NOMO-1 treated with DMSO at 0.1 percent for 48 hours (cell line): ENCODE data around the gene OR1S1.
"Not testable (repeated sequence)": the region's sequence is repeated elsewhere in the genome, so short reads cannot be mapped to it uniquely, and the experiment has no call there.

Experiments
- DNase-seq: peaks from one replicate; lab custom pipeline; 2025; ENCODE audit not compliant: unreplicated experiment; lab: John Stamatoyannopoulos, UW

The OR1S1 gene

DNA sequence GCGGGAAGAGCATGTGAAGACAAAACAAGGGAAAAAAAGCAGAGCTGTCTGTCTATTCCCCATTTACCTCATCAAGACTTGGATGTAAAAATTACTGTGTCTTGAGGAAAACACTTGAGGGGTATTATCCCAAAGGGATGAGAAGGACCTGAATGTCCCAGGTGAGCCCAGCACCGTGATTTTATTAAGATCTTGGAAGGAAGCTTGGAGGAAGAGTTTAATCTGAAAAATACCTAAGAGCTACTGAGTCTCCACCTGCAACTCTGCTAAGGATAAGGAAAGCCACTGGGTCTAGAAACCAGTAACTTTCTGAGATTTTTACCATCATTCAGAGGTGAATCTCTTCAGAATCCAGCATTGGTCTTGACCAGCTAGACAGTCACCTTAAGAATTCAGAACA lies at the start of gene OR1S1:
TSS of gene OR1S1 (plus strand) at position 301 of the 400 bp plus-strand sequence.
- not testable (repeated sequence) for DNase-seq

DNA sequence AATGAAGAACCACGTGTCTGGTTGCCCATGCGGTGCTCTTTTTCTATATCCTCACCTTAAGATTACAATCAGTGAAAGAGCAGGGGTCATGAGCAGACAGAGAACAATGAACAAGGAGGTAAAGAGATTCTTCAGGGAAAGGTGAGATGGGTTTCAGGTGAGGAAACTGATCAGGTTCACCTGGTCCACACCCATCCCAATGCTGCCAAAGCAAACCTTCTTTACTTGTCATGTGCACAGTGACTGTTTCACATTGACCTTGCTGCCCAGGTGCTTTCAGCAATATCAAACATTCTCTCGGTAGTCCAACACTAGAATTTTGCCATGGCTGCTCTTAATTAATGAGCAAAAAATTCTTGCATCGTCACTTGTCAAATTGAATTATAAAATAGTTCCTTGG lies 48.1 kb upstream of the OR1S1 start:
- DNase-seq = no peak

DNA sequence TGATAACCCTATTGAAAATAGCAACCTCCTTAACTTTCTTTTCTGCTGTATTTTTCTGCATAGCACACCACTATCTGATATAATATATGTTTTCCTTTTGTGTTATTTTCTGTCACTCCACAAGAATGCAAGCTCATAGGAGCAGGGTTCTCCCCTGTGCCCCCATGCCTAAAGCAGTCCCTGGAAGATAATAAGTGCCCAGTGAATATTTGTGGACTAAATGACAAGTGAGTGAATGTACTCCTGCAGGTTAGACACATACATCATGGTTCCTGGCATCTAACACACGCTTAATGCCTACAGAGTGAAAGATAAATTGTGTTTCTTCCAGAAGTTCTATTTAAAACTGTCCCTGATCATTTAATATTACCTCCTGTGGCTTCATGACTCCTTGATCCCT lies 47.5 kb upstream of the OR1S1 start:
- no peak for DNase-seq

DNA sequence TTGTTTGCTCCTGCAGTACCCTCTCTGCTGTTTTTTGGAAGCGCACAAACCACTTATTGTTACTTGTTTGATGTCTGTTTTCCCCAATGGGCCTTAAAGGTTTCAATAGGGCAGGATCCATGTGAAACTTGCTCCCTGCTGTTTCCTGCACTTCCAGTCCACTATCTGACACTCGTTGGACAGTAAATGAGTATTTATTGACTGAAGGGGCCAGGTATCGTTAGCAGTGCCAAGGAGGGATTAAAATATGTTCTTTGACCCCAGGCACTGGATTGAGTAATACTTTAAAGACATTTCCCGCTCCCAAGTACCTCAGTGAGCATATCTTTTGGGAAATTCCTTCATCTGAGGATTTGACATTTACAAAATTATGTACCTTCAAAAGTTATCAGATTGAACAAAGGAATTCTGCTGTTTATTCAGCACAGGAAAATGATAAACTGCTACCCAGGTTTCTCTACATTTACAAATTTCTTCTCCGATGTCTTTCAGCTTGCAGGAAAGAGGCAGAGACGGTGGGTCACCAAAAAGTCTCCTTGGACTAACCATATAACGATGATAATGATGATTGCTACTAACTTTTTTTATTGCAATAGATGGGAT lies 46.9 kb upstream of the OR1S1 start:
- no peak for DNase-seq

DNA sequence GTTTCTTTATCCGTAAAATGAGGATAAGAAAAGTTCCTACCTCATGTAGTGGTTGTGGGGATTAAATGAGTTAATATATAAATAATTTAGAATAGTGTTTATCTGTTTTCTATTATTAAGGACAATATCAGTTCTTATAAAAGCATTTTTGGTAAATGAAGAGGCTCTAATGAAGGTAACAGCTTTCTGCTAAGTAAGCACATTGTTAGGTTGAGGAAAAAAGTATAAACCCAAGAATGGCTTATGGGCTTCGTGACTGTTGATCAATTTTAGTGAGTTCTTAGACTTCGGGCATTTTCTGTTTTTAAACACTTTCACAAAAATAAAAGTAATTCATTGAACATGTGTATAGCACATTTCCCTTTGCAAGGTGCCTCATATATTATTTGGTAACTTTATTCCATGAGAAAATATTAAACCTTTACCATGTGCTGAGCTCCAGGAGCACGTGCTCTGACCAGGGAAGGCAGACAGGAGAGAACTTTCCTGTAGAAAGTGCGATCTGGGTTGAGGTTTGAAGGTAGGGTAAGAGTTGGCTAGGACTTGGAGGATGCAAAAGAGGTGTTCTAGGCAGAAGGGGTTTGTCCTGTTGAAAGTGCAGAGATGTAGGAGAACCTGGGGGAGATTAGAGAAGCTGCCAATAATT lies 35.0 kb upstream of the OR1S1 start:
- DNase-seq = no peak

DNA sequence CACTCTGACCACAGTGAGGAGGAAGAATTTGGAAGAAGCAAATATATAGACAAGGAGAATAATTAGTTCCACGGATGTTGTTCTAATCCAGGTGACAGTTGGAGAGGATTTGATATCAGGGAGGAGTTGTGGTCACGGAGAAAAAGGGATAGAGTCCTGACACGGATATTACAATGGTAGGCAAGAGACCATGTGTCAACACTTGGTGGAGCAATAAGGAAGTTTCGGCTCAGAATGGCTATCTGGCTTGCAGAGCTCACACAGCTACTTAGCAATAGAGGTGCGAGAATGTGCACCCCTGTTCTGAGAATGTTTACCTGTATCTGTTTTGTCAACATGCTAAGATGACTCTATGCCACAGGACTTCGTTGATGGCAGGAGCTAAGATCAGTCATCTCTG lies 34.1 kb upstream of the OR1S1 start:
- no peak for DNase-seq

DNA sequence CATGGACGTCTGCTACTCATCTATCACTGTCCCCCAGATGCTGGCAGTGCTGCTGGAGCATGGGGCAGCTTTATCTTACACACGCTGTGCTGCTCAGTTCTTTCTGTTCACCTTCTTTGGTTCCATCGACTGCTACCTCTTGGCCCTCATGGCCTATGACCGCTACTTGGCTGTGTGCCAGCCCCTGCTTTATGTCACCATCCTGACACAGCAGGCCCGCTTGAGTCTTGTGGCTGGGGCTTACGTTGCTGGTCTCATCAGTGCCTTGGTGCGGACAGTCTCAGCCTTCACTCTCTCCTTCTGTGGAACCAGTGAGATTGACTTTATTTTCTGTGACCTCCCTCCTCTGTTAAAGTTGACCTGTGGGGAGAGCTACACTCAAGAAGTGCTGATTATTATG lies 32.9 kb upstream of the OR1S1 start:
- no peak for DNase-seq

DNA sequence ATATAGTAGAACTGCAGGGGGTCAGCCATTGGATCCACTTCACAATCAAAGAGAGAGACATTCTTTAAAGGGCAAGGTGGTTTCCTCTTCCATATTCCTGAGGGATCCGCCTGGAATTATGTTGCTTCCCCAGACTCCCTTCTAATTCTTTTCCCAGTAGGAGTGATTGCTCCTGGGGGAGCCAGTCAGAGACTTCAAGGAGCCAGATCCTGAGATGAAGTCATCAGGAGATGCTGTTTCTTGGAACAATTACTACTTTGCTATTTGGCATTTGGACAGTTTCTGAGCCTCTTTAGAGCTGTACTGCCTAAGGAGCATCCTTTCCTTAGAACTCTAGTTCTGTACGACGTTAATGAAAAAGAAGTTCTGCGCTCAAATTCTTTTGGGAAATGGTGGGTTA lies 25.6 kb upstream of the OR1S1 start:
- DNase-seq = no peak

DNA sequence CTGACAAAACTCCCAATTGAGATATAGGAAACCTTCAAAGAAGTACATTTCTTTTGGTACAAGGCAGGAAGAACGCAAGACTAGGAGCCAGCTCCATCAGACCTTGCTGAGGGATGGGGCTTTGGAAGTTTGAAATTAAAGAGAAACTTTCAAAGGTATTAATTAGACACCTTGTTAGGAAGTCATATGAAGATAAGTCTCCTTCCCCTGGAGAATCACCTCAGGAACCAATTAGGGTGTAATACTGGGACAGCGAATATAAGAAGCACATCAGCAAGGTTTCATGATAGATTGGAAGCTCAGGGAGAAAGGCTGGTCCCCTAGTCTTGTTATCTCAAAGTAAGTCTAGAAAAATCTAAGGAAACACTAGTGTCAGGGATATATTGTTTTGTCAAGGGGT lies 23.8 kb upstream of the OR1S1 start, which contains the start of gene OR9Q2:
TSS of gene OR9Q2 (plus strand) at position 301 of the 400 bp plus-strand sequence. CDS start 1,421 bp downstream, outside the sequence.
- no peak for DNase-seq

DNA sequence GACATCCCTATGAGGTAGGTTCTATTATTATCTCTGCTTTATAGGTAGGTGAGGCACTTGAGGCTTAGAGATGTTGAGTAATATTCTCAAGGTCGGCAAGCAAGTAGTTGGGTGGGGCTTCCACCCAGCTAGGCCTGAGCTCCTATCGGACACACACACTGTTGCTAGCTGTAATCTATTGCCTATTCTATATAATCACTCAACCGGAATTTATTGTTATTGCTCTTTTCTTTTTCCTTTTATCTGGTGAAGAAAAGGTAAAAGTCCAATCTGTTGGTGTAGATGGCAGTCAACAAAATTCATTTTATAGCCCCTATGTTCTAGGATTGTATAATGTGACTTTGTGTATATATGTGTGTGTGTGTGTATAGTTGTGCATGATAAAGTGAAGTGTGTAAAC lies 20.3 kb upstream of the OR1S1 start:
- DNase-seq = no peak

DNA sequence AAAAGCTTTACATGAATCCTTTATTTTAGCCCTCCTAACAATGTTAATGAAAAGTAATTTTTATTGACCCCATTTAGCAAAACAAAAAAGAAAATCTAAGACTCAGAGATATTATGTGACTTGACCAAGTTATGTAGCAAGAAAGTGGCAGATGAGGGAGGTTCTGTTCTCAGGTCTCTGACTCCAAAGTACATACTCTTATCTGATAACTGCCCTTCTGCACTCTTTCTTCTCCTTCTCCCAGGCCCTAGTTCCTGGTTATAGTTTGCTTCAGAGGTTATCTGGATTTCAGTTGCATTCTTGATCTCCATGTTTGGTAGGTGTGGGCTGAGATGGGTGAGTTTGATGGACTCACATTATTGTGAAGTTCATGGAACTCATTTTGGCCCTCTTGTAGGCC lies 19.1 kb upstream of the OR1S1 start:
- no peak for DNase-seq

DNA sequence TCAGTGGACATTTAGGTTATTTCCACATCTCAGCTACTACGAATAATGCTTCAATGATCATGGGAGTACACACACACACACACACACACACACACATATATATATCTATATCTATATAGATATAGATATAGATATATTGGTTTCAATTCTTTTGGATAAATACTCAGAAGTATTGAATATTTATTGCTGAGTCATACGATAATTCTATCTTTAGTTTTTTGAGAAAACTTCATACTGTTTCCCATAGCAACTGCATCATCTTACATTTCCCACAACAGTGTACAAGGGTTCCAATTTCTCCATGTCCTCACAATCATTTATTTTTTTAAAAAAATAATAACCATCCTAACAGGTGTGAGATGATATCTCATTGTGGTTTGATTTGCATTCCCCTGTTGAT lies 16.6 kb upstream of the OR1S1 start:
- DNase-seq = no peak

DNA sequence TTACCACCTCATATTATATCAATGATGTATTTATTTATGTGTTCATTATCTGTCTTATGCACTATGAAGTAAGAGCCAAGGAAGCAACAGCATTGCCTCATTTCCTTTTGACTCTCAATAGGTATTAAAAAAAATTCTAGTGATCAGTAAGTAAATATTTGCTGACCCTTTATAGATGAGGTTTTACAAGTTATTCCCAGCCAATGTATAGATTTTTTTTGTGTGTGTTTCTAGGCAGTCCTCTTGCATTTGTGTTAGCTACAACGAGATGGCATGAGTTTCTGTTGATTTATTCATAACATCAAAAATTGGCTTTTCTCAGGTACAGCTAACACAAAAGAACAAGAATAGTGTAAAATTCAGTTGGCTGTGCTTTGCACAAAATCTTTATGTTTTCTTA lies 13.2 kb upstream of the OR1S1 start:
- no peak for DNase-seq

DNA sequence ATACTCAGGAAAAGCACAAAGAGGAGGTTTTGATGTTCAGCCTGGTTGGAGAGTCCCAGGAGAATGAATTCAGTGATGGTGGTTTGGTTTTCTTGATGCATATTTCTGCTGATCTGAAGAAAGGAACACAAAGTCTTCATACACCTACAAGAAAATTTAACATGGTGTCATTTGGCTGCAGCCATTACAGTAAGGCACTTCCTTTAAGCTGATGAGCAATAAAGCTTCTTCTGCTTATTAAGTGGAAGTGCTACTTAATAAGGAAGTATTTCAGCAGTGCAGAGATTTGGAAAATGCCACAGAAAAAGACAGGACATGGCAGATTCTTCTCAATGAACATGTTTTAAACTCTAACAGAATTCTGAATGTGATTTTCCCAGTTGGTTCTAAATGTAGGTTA lies 8.5 kb upstream of the OR1S1 start, which contains the start of gene OR1S2:
TSS of gene OR1S2 (minus strand) at position 101 of the 400 bp plus-strand sequence. CDS start at position 101, 0 bp downstream.
- DNase-seq = no peak

DNA sequence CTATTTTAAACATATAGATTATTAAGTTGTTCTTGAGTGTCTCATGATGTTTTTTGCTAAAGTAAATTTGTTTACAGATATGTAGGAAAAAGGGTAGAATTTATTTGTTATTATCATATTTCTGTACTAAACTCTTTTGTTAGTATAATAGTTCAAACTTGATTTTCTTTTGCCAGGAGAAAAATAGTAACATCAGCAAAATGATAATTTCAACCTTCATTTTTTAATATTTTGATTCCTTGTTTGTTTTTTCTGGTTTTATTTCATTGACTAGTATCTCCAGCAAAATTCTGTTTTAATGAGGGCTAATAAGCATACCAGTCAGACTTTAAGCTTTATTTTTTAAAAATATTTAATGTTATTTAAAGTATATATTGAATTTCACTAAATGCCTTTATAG lies 4.0 kb downstream of the OR1S1 start:
- DNase-seq = no peak

DNA sequence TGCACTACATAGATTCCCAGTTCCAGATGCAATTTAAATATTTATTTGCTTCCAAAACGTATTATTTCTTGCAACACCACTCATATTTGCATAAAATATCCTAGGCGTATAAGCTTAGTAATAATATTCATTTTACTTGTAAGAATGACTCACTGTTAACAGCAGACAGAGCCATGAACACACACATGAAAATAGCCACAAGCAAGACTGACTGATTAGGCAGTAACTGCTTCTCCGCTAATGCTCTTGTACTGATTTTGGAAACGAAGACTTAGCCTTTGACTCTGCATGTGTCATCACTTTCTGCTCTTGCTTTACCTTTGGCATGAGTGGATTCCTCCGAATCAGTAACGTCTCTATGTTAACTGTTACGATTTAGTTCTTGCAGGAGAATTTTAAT lies 10.2 kb downstream of the OR1S1 start:
- no peak for DNase-seq

DNA sequence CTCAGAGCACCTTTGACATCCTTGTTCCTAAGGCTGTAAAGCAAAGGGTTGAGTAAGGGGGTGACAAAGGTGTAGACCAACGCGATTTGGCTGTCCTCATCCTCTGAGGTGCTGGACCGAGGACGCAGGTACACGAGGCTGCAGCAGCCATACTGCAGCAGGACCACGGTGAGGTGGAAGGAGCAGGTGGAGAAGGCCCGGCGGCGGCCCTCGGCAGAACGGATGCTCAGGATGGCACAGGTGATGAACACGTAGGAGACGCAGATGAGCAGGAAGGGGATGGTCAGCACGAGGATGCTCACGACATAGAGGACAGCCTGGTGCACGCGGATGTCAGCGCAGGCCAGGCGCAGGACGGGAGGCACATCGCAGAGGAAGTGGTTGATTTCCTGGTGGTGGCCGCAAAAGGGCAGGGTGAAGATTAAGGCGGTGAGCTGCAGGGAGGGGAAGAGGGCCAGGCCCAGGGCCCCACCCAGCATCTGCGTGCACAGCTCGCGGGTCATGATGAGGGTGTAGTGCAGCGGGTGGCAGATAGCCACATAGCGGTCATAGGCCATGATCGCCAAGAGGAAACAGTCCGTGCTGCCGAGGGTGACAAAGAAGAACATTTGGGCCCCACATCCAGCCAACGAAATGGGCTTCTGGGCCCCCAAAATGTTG lies 15.6 kb downstream of the OR1S1 start:
- no peak for DNase-seq

DNA sequence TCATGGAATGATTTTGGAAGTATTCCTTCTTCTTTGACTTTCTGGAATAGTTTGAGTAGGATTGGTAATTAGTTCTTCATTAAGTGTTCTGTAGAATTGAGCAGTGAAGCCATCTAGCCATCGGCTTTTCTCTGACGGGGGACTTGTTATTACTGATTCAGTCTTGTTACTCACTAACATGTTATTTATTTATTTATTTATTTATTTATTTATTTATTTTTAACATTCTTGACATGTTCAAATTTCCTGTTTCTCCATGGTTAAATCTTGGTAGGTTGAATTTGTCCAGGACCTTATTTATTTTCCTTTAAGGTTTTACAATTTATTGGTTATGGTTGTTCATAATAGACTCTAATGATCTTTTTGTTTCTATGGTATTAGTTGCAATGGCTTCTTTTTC lies 31.4 kb downstream of the OR1S1 start:
- no peak for DNase-seq

DNA sequence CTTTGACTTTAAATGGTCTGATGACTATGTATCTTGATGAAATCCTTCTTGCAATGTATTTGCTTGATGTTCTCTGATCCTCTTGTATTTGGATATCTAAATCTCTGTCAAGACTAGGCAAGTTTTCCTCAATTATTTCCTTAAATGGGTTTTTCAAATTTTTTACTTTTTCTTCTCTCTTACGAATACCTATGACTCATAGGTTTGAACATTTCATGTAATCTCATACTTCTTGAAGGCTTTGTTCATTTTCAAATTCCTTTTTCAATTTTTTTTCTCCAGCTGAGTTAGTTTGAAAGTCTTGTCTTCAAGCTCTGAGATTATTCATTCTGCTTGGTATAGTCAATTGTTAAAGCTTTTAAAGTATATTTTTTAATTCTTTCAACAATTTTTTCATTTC lies 42.4 kb downstream of the OR1S1 start:
- DNase-seq = no peak

DNA sequence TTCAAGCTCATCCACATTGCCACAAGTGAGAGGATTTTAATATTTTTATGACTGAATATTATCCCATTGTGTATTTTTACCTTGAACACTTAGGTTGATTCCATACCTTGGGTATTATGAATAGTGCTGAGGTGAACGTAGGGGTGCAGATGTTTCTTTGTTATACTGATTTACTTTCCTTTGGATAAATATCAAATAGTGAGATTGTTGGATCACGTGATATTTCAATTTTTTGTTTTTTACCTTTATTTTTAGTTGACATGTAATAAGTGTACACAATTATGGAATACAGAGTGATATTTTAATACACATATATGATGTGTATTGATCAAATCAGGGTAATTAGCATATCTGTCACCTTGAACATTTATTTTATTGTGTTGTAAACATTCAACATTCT lies 47.5 kb downstream of the OR1S1 start:
- DNase-seq = no peak
